Astrocyte of the spinal cord (primary cell): ENCODE results near the gene MYO16.

Experiments
- DNase-seq: peaks from one replicate; pipeline ENCODE4 v3.0.0; 2011; ENCODE audit warnings: low read depth, low spot score
- H3K4me3 ChIP-seq: 2 replicates; pipeline ENCODE4 v1.5.1; 2011; ENCODE audit warnings: low read depth, mild to moderate bottlenecking, low read length, moderate library complexity
- CTCF ChIP-seq: IDR thresholded peaks from 2 replicates; pipeline ENCODE4 v1.5.1; 2012; ENCODE audit warnings: low read depth, mild to moderate bottlenecking, low read length, inconsistent platforms
- in situ Hi-C: cut with HindIII; loops from 2 replicates; pipeline ENCODE4 v1.10.0; 2017; ENCODE audit warnings: low sequenced_read_pairs

Gene MYO16

DNA sequence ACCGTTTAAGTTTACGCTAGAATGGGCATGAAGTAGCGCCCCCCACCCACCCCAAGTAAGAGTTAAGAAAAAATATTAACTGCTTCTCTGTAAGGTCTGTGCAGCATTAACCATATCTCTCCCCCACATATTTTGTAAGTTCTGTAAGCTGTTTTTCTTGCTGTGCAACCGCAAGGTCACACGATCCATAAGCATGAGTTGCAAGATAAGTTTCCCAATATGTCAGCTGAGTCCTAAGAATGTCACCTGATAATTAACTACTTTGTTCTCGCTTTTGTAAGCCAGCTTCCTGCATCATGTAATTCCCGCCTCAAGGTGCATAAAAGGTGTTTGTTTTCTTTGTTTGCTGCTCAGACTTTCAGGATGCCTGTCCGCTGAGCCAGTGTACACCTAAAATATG lies 187.0 kb downstream of the MYO16 start:
- in situ Hi-C loops, result no loop called here

GRCh38 chr13:108827646-108828045 lies 198.2 kb downstream of the MYO16 start:
- no peak overlapping the region for H3K4me3 ChIP-seq
- DNase-seq, result no peak
- in situ Hi-C loops, result no loop called here
- no peak for TF ChIP-seq CTCF

More for the DNA sequence above, 187.0 kb downstream of the MYO16 start:
- no peak for DNase-seq
- TF ChIP-seq CTCF, result no peak
- H3K4me3 ChIP-seq, result no peak overlapping the region

DNA sequence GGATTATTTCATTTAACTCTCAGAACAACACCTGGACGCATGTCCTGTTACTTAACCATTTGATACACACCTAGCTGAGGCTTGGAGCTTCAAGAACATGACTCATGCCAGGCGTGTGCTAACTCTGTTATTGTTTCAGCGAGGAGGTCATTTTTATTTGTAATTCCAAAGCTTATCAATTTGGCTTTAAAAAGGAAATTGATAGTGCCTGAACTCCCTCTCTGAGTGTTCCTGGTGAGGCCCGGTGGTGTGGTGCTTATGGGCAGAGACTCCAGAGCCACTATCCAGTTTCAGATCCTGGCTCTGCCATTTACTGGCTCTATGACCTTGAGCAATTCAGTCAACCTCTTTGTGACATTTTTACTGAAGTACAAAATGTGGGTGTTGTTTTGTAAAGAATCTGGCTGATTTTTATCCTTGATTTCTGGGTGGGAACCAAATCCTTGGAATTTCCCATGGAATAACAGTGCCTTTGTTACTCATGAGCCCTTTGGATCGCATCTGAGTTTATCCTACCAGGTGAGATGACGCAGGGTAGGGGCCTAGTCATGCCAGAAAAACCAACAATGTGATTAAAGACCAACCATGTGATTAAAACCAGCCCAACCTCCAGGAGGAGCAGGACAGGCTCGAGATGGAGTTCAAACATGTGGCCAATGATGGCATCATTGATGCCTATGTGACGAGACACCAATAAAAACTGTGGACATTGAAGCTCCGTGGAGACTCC lies 198.8 kb downstream of the MYO16 start:
- DNase-seq, result no peak
- in situ Hi-C loops, result no loop called here
- H3K4me3 ChIP-seq, result no peak overlapping the region
- no peak for TF ChIP-seq CTCF

DNA sequence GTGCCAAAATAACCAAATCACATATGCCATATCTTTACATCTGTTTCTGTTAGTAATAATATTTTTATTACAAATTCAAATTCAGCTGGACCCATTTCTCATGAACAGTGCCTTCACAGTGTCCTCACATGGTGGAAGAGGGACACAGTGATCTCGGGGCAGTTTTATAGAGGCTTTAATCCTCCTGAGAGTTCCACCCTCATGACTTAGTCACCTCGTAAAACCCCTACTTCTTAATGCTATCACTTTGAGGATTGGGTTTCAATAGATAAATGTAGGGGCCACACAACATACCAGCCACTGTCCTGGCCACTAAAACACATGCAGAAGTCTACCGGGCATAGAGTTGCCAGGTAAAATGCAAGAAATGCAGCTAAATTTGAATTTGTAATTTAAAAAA lies 201.5 kb downstream of the MYO16 start:
- in situ Hi-C loops, result no loop called here
- DNase-seq, result no peak
- TF ChIP-seq CTCF, result no peak
- H3K4me3 ChIP-seq, result no peak overlapping the region

GRCh38 chr13:108833531-108833930 lies 204.1 kb downstream of the MYO16 start:
- in situ Hi-C loops, result no loop called here
- TF ChIP-seq CTCF, result no peak
- DNase-seq, result peak; percentile 10
- no peak overlapping the region for H3K4me3 ChIP-seq

GRCh38 chr13:108834193-108834592 lies 204.8 kb downstream of the MYO16 start:
- H3K4me3 ChIP-seq, result no peak overlapping the region
- in situ Hi-C loops, result no loop called here
- TF ChIP-seq CTCF, result no peak

More at GRCh38 chr13:108834193-108834592, 204.8 kb downstream of the MYO16 start:
- peak; percentile 11 for DNase-seq
